ENCODE data around the gene GPATCH8.

Gene GPATCH8

DNA sequence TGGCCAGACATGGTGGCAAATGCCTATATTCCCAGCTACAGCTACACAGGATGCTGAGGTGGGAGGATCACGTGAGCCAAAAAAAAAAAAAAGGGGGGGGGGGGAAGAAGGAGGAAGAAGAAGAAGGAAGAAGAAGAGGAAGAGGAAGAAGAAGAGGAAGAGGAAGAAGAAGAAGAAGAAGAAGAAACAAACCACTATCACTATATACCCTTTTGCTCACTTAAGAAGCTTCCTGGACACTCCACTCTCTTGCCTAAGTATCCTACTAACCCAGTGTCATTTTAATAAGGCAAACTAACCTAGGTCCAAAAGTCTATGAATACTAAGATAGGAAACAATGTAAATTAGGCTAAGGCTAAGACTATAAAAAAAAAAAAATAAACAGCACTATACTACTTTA lies 54.8 kb downstream of the GPATCH8 start:
- no peak for DNase-seq

- no peak for DNase-seq
Measured at GRCh38 chr17:44444735-44445105, 58.5 kb downstream of the GPATCH8 start.

- DNase-seq: no peak
Measured at GRCh38 chr17:44442806-44443205, 60.4 kb downstream of the GPATCH8 start.

DNA sequence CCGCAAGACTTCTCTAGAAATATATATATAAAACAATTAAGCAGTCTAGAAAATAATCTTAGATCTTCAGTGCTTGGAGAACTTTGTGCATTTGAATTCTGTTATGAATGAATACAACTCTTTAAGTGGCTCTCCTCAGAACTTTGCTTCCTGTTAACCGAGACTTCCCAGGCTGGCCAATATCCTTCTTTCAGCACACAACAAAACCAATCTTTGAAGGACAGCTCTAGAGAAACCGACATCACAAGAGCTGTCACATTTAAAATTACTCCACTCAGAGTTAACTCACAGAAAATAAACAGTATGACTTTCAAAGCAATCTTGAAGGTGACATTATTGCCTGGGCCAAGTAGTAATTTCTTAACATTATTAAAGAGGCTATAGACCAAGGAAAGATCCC lies 64.0 kb downstream of the GPATCH8 start:
- DNase-seq: no peak

DNA sequence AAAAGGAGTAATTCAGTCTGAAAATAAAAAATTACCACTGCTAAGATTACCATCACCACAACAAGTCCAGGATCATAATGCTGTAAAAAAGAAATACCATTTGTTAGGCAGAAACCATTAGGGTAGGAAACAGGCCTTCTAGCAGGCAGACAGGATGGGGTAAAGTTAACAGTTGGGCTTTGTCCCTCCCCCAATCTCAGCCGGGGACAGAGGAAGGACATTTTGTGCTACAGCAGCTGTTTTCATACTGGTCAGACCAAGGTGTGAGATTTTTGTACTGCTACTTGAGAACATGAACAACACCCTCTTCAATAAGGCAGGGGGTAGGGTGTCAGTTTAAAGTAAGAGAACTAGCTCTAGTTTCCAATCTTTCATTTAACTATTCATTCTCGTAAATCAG lies 64.6 kb downstream of the GPATCH8 start:
- no peak for DNase-seq

GRCh38 chr17:44436336-44436735 lies 66.9 kb downstream of the GPATCH8 start:
- no peak for DNase-seq

GRCh38 chr17:44432254-44433157 lies 70.7 kb downstream of the GPATCH8 start:
- DNase-seq: no peak

GRCh38 chr17:44424828-44425461 lies 78.3 kb downstream of the GPATCH8 start:
- no peak for DNase-seq

- DNase-seq: no peak
Measured at GRCh38 chr17:44417553-44417952, 85.7 kb downstream of the GPATCH8 start.

DNA sequence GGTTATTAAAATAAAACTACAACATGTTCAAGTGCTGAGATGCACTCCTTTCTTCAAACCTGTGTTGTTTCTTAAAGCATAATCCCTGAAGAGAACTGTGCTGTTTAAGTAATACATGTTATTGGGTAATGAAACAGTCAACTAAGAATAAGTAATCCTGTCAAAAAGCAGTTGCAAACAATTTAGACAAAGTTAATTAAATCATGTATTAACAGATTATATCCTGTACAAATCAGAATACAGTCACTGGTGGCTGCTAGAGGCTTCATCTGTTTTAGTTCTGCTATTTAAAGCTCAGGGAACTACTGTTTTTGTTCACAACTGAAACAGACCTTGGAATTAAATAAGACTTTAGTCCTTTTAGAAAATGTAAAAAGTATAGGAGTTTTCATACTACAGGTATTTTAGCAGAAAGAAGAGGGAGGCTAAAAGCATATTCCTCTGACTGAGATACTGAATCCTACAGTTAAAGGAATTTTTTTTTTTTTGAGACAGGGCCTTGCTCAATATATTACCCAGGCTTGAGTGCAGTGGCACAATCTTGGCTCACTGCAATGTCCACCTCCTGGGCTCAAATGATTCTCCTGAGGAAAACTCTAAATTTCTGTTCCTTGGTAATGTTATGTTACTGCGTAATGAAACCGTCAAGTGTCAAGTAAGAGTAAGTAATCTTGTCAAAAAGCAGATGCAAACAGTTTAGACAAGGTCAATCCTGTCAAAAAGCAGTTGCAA lies 86.5 kb downstream of the GPATCH8 start:
- no peak for DNase-seq

DNA sequence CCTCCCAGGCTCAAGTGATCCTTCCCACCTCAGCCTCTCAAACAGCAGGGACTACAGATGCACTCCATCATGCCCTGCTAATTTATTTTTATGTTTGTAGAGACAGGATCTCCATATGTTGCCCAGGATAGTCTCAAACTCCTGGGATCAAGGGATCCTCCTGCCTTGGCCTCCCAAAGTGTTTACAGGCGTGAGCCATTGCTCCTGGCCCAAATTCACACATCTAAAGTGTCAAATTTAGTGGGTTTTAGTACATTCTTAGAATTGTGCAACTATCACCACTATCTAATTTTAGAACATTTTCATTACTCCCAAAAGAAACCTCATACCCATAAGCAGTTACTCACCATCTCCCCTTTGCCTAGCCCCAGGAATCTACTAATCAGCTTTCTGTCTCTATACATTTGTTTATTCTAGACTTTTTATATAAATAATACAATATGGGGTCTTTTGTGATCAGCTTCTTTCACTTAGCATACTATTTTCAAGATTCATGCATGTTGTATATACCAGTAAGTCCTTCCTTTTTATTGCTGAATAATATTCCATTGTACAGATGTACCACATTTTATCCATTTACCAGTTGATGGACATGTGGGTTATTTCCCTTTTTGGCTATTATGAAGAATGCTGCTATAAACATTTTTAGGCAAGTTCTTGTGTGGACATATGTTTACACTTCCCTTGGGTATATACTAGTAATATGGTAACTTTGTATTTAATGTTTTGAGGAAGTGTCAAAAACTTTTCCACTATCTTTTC lies 88.6 kb downstream of the GPATCH8 start:
- DNase-seq: no peak

- DNase-seq: no peak
Measured at GRCh38 chr17:44409309-44410028, 93.7 kb downstream of the GPATCH8 start.

GRCh38 chr17:44408786-44409185 lies 94.4 kb downstream of the GPATCH8 start:
- no peak for DNase-seq

GRCh38 chr17:44402564-44403172 lies 100.5 kb downstream of the GPATCH8 start:
- DNase-seq: no peak

DNA sequence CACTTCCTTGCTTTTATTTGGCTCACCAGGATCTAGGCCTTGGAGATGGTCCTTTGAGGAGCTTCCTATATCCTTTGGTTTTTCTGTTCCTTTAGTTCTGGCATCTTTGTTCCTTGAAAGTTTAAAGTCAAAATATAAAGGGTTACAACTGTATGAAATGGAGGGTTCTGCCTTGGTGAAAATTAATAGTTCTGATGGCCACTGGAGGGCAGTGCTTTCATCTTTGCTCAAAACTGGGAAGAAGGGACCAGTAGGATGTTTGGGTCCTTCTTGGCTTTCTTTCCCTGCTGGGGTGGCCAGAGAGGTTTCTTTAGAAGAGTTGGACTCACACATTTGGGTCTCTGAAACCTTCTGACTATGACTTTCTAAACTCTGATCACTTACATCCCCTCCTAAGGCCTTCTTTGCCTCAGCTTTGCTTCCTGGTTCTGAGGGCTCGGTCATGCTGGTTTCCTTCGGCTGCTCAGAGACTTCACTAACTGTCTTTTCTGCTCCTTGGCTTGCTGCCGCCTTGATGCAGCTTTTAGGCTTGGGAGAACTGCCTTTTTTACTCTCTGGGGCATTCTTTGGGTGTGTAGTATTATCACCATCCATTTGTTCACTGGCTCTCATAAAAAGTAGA lies 102.9 kb downstream of the GPATCH8 start:
- DNase-seq: no peak

GRCh38 chr17:44398692-44399691 lies 104.2 kb downstream of the GPATCH8 start:
- no peak for DNase-seq

- DNase-seq: no peak
Measured at GRCh38 chr17:44397479-44398440, 105.4 kb downstream of the GPATCH8 start.

DNA sequence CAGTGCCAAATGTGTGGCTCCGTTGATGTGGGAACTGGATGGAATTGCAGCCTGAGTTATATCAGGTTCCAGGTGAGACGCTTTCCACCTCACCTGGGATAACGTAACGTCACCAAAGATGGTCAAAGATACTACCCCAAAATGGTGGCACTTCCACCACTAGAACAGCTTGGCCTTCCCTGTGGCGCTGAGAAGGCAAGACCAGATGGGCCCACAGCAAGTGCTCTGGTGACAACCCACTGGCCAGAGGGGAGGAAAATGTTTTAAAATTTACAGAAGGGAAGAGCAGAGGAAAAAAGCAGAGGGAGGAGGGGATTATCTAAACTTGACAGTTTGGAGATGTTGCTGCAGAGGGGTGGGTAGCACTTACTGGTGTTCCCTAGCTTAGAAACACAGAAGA lies 106.3 kb downstream of the GPATCH8 start:
- DNase-seq: no peak

- DNase-seq: no peak
Measured at GRCh38 chr17:44394833-44395232, 108.4 kb downstream of the GPATCH8 start.

All from stimulated activated naive CD4-positive, alpha-beta T cell (primary cell).